T-cell (primary cell): Measurements from ENCODE around the gene CLDN9. TPM values are rescaled to one million over a fixed set of nuclear protein-coding genes. Genes with fewer than 3 reads are reported as not detected.

Experiments
- ATAC-seq, 4 experiments: fragments of 200-7000 bp in 3 of 4; fragments of 150-1000 bp in 1 of 4; cut with Tn5 transposase; replicated peaks in 1 of 4; 1 replicate in 3 of 4; 2 replicates in 1 of 4; pipeline ENCODE4 v1.10.0; 2021; ENCODE audit warnings: moderate library complexity in 3 of 4, mild to moderate bottlenecking in 2 of 4, moderate number of reproducible peaks in 1 of 4
- CTCF ChIA-PET, 2 donors: fragments of 300-600 bp; sonication (Branson Sonifier 250); formaldehyde crosslinking; loops; one replicate each; lab custom pipeline; 2022; ENCODE audit warnings: antibody characterized with exemption in 2 of 2; lab: Charles Lee
- POLR2A ChIA-PET, 2 donors: fragments of 300-600 bp; sonication (Branson Sonifier 250); formaldehyde crosslinking; loops; one replicate each; lab custom pipeline; 2022; ENCODE audit warnings: antibody characterized with exemption in 2 of 2; lab: Charles Lee
- DNase-seq, 35 experiments: peaks; one replicate each; pipeline versions ENCODE4 v3.0.0 to v3.0.0-alpha.2; 2013 to 2023
- H3K27ac ChIP-seq: one replicate; pipeline ENCODE4 v1.5.1; 2013; ENCODE audit warnings: low read length
- H3K27me3 ChIP-seq, 2 experiments: replicated peaks in 1 of 2; 1 replicate in 1 of 2; 2 replicates in 1 of 2; pipeline versions ENCODE4 v1.6.1 to v1.7.0; 2013; ENCODE audit warnings: low read length in 1 of 2, mixed read lengths in 1 of 2; ENCODE audit not compliant: control insufficient read depth in 2 of 2, insufficient read depth in 2 of 2; ENCODE audit errors: extremely low read depth in 1 of 2
- H3K36me3 ChIP-seq, 2 donors: 1 replicate in 1 of 2; 2 replicates in 1 of 2; pipeline versions ENCODE4 v1.6.1 to v1.7.0; 2013; ENCODE audit warnings: low read length in 1 of 2; ENCODE audit not compliant: control insufficient read depth in 2 of 2, insufficient read depth in 1 of 2; ENCODE audit errors: extremely low read depth in 1 of 2
- H3K4me1 ChIP-seq, 2 experiments: 1 replicate in 1 of 2; 2 replicates in 1 of 2; pipeline versions ENCODE4 v1.6.1 to v1.7.0; 2013; ENCODE audit warnings: low read length in 2 of 2, mixed read lengths in 1 of 2; ENCODE audit not compliant: insufficient read depth in 2 of 2, control insufficient read depth in 1 of 2; ENCODE audit errors: extremely low read depth in 1 of 2
- H3K4me3 ChIP-seq, 2 donors: 1 replicate in 1 of 2; 2 replicates in 1 of 2; pipeline versions ENCODE4 v1.5.1 to v1.7.0; 2013; ENCODE audit warnings: mild to moderate bottlenecking in 2 of 2, low read length in 1 of 2, moderate library complexity in 1 of 2; ENCODE audit not compliant: control insufficient read depth in 1 of 2; ENCODE audit errors: extremely low read depth in 1 of 2
- H3K9me3 ChIP-seq: 2 replicates; pipeline ENCODE4 v1.7.0; 2013
- H3K27ac Mint-ChIP-seq, 2 donors: one replicate each; pipeline ENCODE4 v1.8.0; 2020 to 2021; ENCODE audit warnings: mild to moderate bottlenecking in 2 of 2, mixed read lengths in 2 of 2
- H3K27me3 Mint-ChIP-seq, 2 donors: one replicate each; pipeline ENCODE4 v1.8.0; 2021 to 2022; ENCODE audit warnings: mixed read lengths in 2 of 2
- H3K36me3 Mint-ChIP-seq: one replicate; pipeline ENCODE4 v1.8.0; 2021; ENCODE audit warnings: mixed read lengths
- H3K4me1 Mint-ChIP-seq, 3 donors: one replicate each; pipeline ENCODE4 v1.8.0; 2020 to 2022; ENCODE audit warnings: mixed read lengths in 3 of 3, mild to moderate bottlenecking in 1 of 3
- H3K4me3 Mint-ChIP-seq, 3 donors: one replicate each; pipeline ENCODE4 v1.8.0; 2020 to 2022; ENCODE audit warnings: mild to moderate bottlenecking in 3 of 3, mixed read lengths in 3 of 3, moderate library complexity in 3 of 3
- H3K9me3 Mint-ChIP-seq, 3 donors: one replicate each; pipeline ENCODE4 v1.8.0; 2020 to 2022; ENCODE audit warnings: mixed read lengths in 3 of 3
- WGBS: methylation state at CpG from one replicate; pipeline ENCODE4 v1.1.5; 2013; ENCODE audit warnings: missing lambda C conversion rate; ENCODE audit not compliant: insufficient coverage; 5-methylcytosine and 5-hydroxymethylcytosine counted together
- total RNA-seq, 35 experiments: library from RNA in 6 of 35; stranded (reverse) in 6 of 35; fragments of 120-200 nt in 1 of 35; gene quantifications; one replicate each; pipeline versions ENCODE4 v1.2.1 to v1.2.4 and lab custom pipeline; 2013 to 2026

The CLDN9 gene
- total RNA-seq, 5 donors from 2014 or later (not counting 1 experiment from before 2014, with no cell fraction given), result 0.16 TPM; not detected in 4

DNA sequence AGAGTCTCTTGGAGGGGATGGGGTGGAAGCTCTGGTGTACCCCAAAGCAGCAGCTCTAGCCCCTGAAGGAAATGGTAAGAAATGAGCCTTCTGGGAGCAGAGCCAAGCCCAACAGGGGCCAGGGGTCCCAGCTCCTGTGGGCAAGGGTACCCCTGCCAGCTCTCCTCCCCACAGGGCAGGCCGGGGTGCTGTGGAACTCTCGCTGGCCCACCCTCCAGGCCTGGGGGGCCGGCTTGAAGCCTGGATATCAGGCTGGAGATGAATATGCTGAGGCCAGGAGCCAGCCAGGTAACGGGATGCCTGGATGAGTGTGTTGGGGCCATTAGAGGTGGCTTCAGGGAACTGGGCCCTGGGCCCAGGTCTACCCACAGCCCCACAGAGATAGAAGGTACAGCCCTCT lies 12.2 kb upstream of the CLDN9 start:
- Mint-ChIP-seq H3K36me3 (no peaks in the 10 kb centered on the region), H3K4me1 (peaks cover 0 to 5% (median 5%) of the 10 kb centered on the region in 3 donors), H3K4me3 (no peak overlapping the region), H3K27ac (no peak overlapping the region), H3K27me3 (peaks cover 3 to 13% of the 10 kb centered on the region in 2 donors), H3K9me3 (no peaks in the 10 kb centered on the region)
- Histone ChIP-seq H3K9me3 (no peaks in the 10 kb centered on the region), H3K4me1 (peaks cover 0 to 9% of the 10 kb centered on the region in 2 experiments), H3K27me3 (peaks cover 0 to 49% of the 10 kb centered on the region in 2 experiments), H3K36me3 (no peaks in the 10 kb centered on the region), H3K27ac (no peak overlapping the region), H3K4me3 (no peak overlapping the region)
- POLR2A ChIA-PET, result no interaction called here
- 70% methylated on average over 2 of the region's 4 CpGs for WGBS
- DNase-seq (no peak), ATAC-seq (no peak)
- CTCF ChIA-PET, result no interaction called here

DNA sequence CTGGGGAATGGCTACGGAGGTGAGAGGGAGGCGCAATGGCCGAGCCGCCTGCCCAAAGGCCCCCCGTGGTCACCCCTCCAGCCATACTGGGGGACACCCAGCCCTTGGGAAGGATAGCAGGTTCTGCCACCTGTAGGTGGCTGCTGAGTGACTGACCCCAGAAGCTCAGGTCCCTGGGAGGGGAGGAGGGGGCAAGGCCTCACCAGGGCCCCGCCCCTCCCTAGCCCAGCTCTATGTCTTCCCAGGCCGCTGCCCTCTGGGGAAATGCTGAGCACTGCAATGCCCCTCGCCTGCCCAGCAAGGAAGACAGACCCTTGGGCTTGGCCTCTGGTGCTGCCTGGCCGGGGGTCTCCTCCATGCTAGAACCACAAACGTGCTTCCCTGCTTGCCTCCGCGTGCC lies 11.4 kb upstream of the CLDN9 start:
- ATAC-seq (no peak), DNase-seq (no peak)
- Mint-ChIP-seq H3K4me1 (peaks cover 0 to 5% (median 5%) of the 10 kb centered on the region in 3 donors), H3K27ac (no peak overlapping the region), H3K27me3 (peaks cover 3 to 13% of the 10 kb centered on the region in 2 donors), H3K4me3 (no peak overlapping the region), H3K36me3 (no peaks in the 10 kb centered on the region), H3K9me3 (no peaks in the 10 kb centered on the region)
- H3K36me3 ChIP-seq, result no peaks in the 10 kb centered on the region
- H3K27ac ChIP-seq, result no peak overlapping the region
- no peaks in the 10 kb centered on the region for H3K9me3 ChIP-seq
- H3K4me1 ChIP-seq, result peaks cover 0 to 9% of the 10 kb centered on the region in 2 experiments
- peaks cover 0 to 54% of the 10 kb centered on the region in 2 experiments for H3K27me3 ChIP-seq
- WGBS, result 68% methylated on average over 9 of the region's 12 CpGs
- ChIA-PET CTCF (no interaction called here), POLR2A (interaction anchor here in 1 of 2 donors (0.6 kb wide), 1 partner anchor 155 kb away, joined by 3 read pairs; no protein-coding TSS in a partner anchor)
- no peak overlapping the region for H3K4me3 ChIP-seq

DNA sequence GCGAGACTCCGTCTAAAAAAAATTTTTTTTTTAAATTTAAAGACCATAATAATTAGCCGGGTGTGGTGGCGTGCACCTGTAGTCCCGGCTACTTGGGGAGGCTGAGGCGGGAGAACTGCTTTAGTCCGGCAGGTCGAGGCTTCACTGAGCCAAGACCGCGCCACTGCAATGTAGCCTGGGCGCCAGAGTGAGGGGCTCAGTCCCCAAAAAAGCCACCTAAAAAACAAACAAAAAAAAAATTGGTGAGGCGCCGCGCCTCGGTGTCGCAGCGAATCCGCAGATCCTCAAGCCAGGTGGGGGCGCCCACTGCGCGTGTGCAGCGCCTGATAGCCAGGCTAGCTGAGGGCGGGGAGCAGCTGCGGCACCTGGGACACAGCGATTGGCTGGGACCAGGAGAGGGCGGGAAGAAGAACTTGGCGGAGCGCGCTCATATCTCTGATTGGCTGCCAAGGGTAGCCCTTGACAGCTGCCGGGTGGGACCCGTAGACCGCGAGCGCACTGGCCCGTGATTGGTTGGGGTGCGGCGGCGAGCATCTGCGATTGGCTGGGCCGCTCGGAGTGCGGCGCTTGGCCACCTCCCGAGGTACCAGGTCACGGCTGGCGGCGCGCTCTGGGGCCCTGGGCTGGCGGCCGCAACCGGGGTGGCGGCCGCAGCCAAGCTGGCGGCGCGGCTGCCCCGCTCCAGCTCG lies 9.0 kb upstream of the CLDN9 start:
- Mint-ChIP-seq H3K27ac (no peak overlapping the region), H3K36me3 (no peaks in the 10 kb centered on the region), H3K4me1 (peaks cover 21 to 28% (median 28%) of the 10 kb centered on the region in 3 donors), H3K4me3 (peak overlapping the region; percentile 60 to 75 (median 72)), H3K9me3 (no peaks in the 10 kb centered on the region), H3K27me3 (peaks cover 3 to 20% of the 10 kb centered on the region in 2 donors)
- DNase-seq, result peak; percentile 82 to 98 (median 95)
- Histone ChIP-seq H3K27me3 (peaks cover 0 to 52% of the 10 kb centered on the region in 2 experiments), H3K4me1 (peaks cover 19 to 30% of the 10 kb centered on the region in 2 experiments), H3K36me3 (no peaks in the 10 kb centered on the region), H3K27ac (no peak overlapping the region), H3K9me3 (no peaks in the 10 kb centered on the region), H3K4me3 (no peak overlapping the region)
- ATAC-seq, result peak; percentile 97 to 99 (median 98)
- whole genome bisulfite sequencing, result 7% methylated on average over 51 of the region's 58 CpGs
- POLR2A ChIA-PET, result interaction anchor here in 1 of 2 donors (0.5 kb wide), 1 partner anchor 18 kb away, joined by 3 read pairs; no protein-coding TSS in a partner anchor
- CTCF ChIA-PET, result interaction anchor here (0.6 to 1.6 kb wide), 9 partner anchors 19 to 177 kb away, joined by 3 to 29 read pairs (median 3); no protein-coding TSS in a partner anchor

DNA sequence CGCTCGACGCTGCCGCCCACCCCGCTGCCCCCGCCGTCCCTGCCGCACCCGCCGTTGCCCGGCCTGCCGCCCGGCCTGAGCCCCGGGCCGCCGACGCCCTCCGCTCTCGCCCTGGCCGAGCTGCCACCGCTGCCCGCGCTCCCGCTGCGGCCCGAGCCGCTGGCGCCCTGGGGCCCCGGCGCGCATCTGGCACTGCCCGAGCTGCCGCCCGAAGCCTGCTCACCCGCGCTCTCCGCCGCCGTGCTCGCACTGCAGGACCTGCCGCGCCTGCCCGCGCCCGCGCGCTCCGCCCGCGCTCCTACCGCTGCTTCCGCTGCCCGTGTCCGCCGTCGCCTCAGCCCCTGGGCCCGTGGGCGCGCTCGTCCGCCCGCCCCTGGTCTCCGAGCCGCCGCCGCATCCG lies 8.4 kb upstream of the CLDN9 start:
- ATAC-seq (peak; percentile 1 to 23 (median 12)), DNase-seq (peak in 1 of 35 experiments; percentile 38)
- H3K4me3 Mint-ChIP-seq, result peak overlapping the region in 1 of 3 donors; percentile 75

DNA sequence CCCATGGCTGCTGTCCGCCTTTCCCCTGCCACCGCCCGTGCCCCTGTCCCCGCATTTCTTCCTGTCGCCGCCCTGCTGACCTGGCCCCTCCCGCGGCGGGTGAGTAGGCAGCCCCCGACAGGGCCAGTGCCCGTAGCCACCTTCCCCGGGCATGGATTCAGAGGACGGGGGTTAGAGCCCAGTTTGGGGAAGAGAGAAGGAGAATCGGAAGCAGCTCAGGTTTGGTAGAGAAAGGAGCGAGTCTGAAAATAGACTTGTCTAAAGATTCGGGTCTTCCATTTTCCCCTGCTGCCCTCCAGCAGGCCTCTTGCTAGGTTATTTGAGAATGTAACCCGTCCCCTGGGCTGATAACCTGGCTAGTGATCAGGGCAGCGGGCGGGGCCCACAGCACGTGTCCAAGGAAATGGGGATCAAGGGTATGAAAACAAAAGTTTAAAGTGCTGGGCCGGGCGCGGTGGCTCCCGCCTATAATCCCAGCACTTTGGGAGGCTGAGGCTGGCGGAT lies 7.9 kb upstream of the CLDN9 start:
- Histone ChIP-seq H3K4me1 (peaks cover 20 to 36% of the 10 kb centered on the region in 2 experiments), H3K27ac (no peak overlapping the region), H3K9me3 (no peaks in the 10 kb centered on the region), H3K27me3 (peaks cover 0 to 50% of the 10 kb centered on the region in 2 experiments), H3K36me3 (no peaks in the 10 kb centered on the region), H3K4me3 (no peak overlapping the region)
- Mint-ChIP-seq H3K27ac (no peak overlapping the region), H3K27me3 (peaks cover 3 to 20% of the 10 kb centered on the region in 2 donors), H3K9me3 (no peaks in the 10 kb centered on the region), H3K36me3 (no peaks in the 10 kb centered on the region), H3K4me1 (peaks cover 23 to 30% (median 30%) of the 10 kb centered on the region in 3 donors), H3K4me3 (peak overlapping the region; percentile 58 to 71 (median 68))
- POLR2A ChIA-PET, result interaction anchor here in 1 of 2 donors (0.7 kb wide), 1 partner anchor 170 kb away, joined by 7 read pairs; no protein-coding TSS in a partner anchor
- no peak for ATAC-seq
- WGBS, result 22% methylated on average over 15 of the region's 25 CpGs
- CTCF ChIA-PET, result interaction anchor here (0.6 to 1.6 kb wide), 3 partner anchors 23 to 27 kb away, joined by 5 to 7 read pairs (median 6); no protein-coding TSS in a partner anchor
- DNase-seq, result no peak

More for the DNA sequence above, 8.4 kb upstream of the CLDN9 start:
- Histone ChIP-seq H3K4me3 (no peak overlapping the region), H3K9me3 (no peaks in the 10 kb centered on the region), H3K27ac (no peak overlapping the region), H3K27me3 (peaks cover 0 to 48% of the 10 kb centered on the region in 2 experiments), H3K4me1 (peaks cover 20 to 36% of the 10 kb centered on the region in 2 experiments), H3K36me3 (no peaks in the 10 kb centered on the region)
- no peaks in the 10 kb centered on the region for H3K36me3 Mint-ChIP-seq
- peaks cover 3 to 20% of the 10 kb centered on the region in 2 donors for H3K27me3 Mint-ChIP-seq
- peaks cover 23 to 30% (median 30%) of the 10 kb centered on the region in 3 donors for H3K4me1 Mint-ChIP-seq
- H3K27ac Mint-ChIP-seq, result no peak overlapping the region
- POLR2A ChIA-PET, result interaction anchor here in 1 of 2 donors (0.5 kb wide), 1 partner anchor 18 kb away, joined by 3 read pairs; no protein-coding TSS in a partner anchor
- CTCF ChIA-PET, result interaction anchor here (0.7 to 1.6 kb wide), 7 partner anchors 18 to 177 kb away, joined by 3 to 29 read pairs (median 5); no protein-coding TSS in a partner anchor
- no peaks in the 10 kb centered on the region for H3K9me3 Mint-ChIP-seq
- WGBS, result under 1% methylated on average over 66 of the region's 67 CpGs
